GM12891 (cell line): Measurements from ENCODE around the gene CNDP2.

Source experiments
- PAX5 ChIP-seq: IDR thresholded peaks from 2 replicates; pipeline ENCODE4 v1.6.1; 2011; ENCODE audit warnings: low read length, moderate library complexity, mild to moderate bottlenecking; ENCODE audit not compliant: insufficient read depth, severe bottlenecking
- POLR2A ChIP-seq: IDR thresholded peaks from 2 replicates; pipeline ENCODE4 v1.6.1; 2011; ENCODE audit warnings: low read depth, low read length, control low read depth
- POLR2AphosphoS5 ChIP-seq: IDR thresholded peaks from 2 replicates; pipeline ENCODE4 v1.6.1; 2011; ENCODE audit warnings: low read depth, low read length, control low read depth

DNA sequence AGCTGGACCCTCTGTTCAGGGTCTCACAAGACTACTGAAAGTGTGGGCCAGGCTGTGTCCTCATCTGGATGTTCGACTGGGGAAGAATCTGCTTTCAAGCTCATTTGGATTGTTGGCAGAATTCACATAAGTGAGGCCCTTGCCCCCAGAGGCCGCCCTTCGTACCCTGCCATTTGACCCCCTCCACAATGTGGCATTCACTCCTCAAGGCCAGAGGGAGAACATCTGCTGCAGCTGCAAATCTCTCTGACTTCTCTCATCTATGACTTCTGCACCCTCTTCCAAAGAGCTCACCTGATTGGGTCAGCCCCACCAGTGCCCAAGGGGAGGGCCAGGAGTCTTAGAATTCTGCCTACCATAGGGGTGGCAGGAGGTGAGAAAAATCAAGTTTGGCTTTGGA lies 3.9 kb upstream of the CNDP2 start:
- TF ChIP-seq POLR2A = no peak
- no peak for TF ChIP-seq POLR2AphosphoS5
- no peak for TF ChIP-seq PAX5
